Liver (tissue), 3 donors: ENCODE data around the gene TTC28.

Experiments used
- RAD21 ChIP-seq, 2 donors: IDR thresholded peaks; 2 replicates each; pipeline ENCODE4 v1.6.1; 2016; ENCODE audit warnings: antibody characterized with exemption in 2 of 2, mild to moderate bottlenecking in 2 of 2
- TAF1 ChIP-seq: conservative IDR thresholded peaks from 2 replicates; pipeline ENCODE4 v1.6.1; 2016; ENCODE audit warnings: antibody characterized with exemption, mild to moderate bottlenecking
- YY1 ChIP-seq: IDR thresholded peaks from 2 replicates; pipeline ENCODE4 v1.6.1; 2016; ENCODE audit warnings: antibody characterized with exemption, mild to moderate bottlenecking
- TF ChIP-seq, protein P1 (sequence below): fragments of 150-350 bp; IDR thresholded peaks from 2 replicates; pipeline ENCODE4 v1.5.1; 2017; ENCODE audit warnings: improper control_type of control experiment, low read depth, low read length; ENCODE audit not compliant: missing input control
- TF ChIP-seq, protein P2 (sequence below): IDR thresholded peaks from 2 replicates; pipeline ENCODE4 v1.6.1; 2016; ENCODE audit warnings: antibody characterized with exemption
- donor health status: healthy.
- donor health status: healthy.

DNA sequence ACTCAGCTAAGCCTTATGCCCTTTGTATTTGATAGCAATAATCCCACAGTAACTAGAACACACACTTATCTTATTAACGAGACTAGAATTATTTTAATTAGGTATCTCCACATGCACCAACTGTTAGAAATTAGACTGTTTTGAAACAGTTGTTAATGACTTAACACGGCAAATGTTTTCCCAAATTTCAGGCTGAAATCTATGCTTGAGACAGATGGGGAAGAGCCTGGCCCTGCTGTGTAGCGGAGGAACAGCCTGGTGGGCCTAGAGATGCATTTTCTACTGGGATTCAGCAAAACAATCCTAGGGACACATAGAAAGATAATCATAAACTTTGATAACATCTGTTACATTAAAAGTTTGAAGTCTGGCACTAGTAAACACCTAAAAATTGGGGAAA, 273.4 kb downstream of the TTC28 start:
- TF ChIP-seq, protein P1, sequence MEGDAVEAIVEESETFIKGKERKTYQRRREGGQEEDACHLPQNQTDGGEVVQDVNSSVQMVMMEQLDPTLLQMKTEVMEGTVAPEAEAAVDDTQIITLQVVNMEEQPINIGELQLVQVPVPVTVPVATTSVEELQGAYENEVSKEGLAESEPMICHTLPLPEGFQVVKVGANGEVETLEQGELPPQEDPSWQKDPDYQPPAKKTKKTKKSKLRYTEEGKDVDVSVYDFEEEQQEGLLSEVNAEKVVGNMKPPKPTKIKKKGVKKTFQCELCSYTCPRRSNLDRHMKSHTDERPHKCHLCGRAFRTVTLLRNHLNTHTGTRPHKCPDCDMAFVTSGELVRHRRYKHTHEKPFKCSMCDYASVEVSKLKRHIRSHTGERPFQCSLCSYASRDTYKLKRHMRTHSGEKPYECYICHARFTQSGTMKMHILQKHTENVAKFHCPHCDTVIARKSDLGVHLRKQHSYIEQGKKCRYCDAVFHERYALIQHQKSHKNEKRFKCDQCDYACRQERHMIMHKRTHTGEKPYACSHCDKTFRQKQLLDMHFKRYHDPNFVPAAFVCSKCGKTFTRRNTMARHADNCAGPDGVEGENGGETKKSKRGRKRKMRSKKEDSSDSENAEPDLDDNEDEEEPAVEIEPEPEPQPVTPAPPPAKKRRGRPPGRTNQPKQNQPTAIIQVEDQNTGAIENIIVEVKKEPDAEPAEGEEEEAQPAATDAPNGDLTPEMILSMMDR, result no peak
- TF ChIP-seq, protein P2, sequence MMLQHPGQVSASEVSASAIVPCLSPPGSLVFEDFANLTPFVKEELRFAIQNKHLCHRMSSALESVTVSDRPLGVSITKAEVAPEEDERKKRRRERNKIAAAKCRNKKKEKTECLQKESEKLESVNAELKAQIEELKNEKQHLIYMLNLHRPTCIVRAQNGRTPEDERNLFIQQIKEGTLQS, result no peak
- TF ChIP-seq RAD21 (IDR thresholded peaks at IDR 0.05) (no peak), TAF1 (no peak), YY1 (no peak)
